Hepatocyte (in vitro differentiated cells): ENCODE results near the gene NTMT2. TPM values are rescaled to one million over a fixed set of nuclear protein-coding genes. Genes with fewer than 3 reads are reported as not detected.

Experiments used
- DNase-seq: peaks from one replicate; pipeline ENCODE4 v3.0.0-alpha.2; 2016; ENCODE audit warnings: low spot score
- H2AFZ ChIP-seq: fragments of 200-600 bp; sonication (generic); 2 replicates; pipeline ENCODE4 v1.6.0; 2016; ENCODE audit warnings: antibody characterized with exemption, mild to moderate bottlenecking
- H3K27ac ChIP-seq: fragments of 200-600 bp; sonication (generic); 2 replicates; pipeline ENCODE4 v1.5.1; 2016; ENCODE audit warnings: mild to moderate bottlenecking
- H3K27me3 ChIP-seq: fragments of 200-600 bp; sonication (generic); 2 replicates; pipeline ENCODE4 v1.6.1; 2016
- H3K36me3 ChIP-seq: fragments of 200-600 bp; sonication (generic); replicated peaks from 2 replicates; pipeline ENCODE4 v1.5.1; 2016; ENCODE audit warnings: low read depth; ENCODE audit not compliant: insufficient read depth
- H3K4me1 ChIP-seq: fragments of 200-600 bp; sonication (generic); 2 replicates; pipeline ENCODE4 v1.5.1; 2016; ENCODE audit warnings: mild to moderate bottlenecking, moderate library complexity; ENCODE audit not compliant: insufficient read depth
- H3K4me2 ChIP-seq: fragments of 200-600 bp; sonication (generic); 2 replicates; pipeline ENCODE4 v1.6.0; 2016
- H3K4me3 ChIP-seq: fragments of 200-600 bp; sonication (generic); 2 replicates; pipeline ENCODE4 v1.5.1; 2016; ENCODE audit warnings: mild to moderate bottlenecking
- H3K79me2 ChIP-seq: fragments of 200-600 bp; sonication (generic); 2 replicates; pipeline ENCODE4 v1.6.0; 2017; ENCODE audit warnings: mild to moderate bottlenecking
- H3K9me2 ChIP-seq: fragments of 200-600 bp; sonication (generic); replicated peaks from 2 replicates; pipeline ENCODE4 v1.6.0; 2017; ENCODE audit warnings: mild to moderate bottlenecking; ENCODE audit not compliant: insufficient read depth
- H3K9me3 ChIP-seq: fragments of 200-600 bp; sonication (generic); 2 replicates; pipeline ENCODE4 v1.5.1; 2016; ENCODE audit warnings: low read depth, mild to moderate bottlenecking
- H4K20me1 ChIP-seq: fragments of 200-600 bp; sonication (generic); 2 replicates; pipeline ENCODE4 v1.6.0; 2016; ENCODE audit warnings: mild to moderate bottlenecking; ENCODE audit not compliant: insufficient read depth, poor library complexity, severe bottlenecking
- EZH2 ChIP-seq: fragments of 200-600 bp; sonication (generic); IDR thresholded peaks from 2 replicates; pipeline ENCODE4 v1.6.1; 2016; ENCODE audit warnings: antibody characterized with exemption, mild to moderate bottlenecking, borderline replicate concordance
- EZH2phosphoT487 ChIP-seq: fragments of 200-600 bp; sonication (generic); IDR thresholded peaks from one replicate; pipeline ENCODE4 v1.6.1; 2018; ENCODE audit warnings: antibody characterized with exemption, mild to moderate bottlenecking, low read depth, moderate library complexity; ENCODE audit not compliant: unreplicated experiment, severe bottlenecking
- WGBS: methylation state at CpG from one replicate; pipeline ENCODE4 v1.1.6; 2016; ENCODE audit warnings: low lambda C conversion rate; ENCODE audit errors: missing lambda C conversion rate; 5-methylcytosine and 5-hydroxymethylcytosine counted together
- polyA plus RNA-seq: library from polyadenylated mRNA; unstranded; fragments of >200 nt; fragmentation: Nextera tagmentation; extraction: Ambion mirVana; gene quantifications from 2 replicates; pipeline ENCODE4 v1.2.1, GENCODE V29; 2016
- total RNA-seq: library from RNA; depleted of rRNA; stranded (reverse); fragments of >200 nt; gene quantifications from 2 replicates; pipeline ENCODE4 v1.2.3, GENCODE V29; 2014
- TF ChIP-seq, protein P1 (sequence below): fragments of 200-600 bp; sonication (generic); IDR thresholded peaks from 2 replicates; pipeline ENCODE4 v1.5.1; 2016; ENCODE audit warnings: antibody characterized with exemption, mild to moderate bottlenecking; ENCODE audit not compliant: poor library complexity

NTMT2 gene
- total and polyA plus RNA-seq, 2 experiments from 2014 or later: not detected

DNA sequence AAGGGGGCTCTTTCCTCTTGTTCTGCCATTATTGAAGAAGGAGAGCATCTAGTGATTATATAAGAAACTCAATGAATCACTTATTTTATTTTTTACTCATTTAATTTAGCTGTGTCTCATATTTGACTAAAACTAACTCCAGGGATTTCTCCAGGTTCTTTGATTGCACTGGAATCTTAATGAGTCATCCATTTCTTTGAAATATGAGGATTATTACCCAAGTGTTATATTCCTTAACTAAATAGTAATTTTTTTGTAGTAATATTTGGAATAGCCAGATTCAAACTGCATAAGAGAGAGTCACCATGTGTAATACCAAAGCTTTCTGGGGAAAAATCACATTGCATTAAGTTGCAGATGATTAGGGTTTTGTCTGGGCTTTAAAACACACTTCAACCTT is 59.5 kb downstream of the NTMT2 start:
- no peak for DNase-seq
- TF ChIP-seq EZH2: no peak
- no peaks in the 10 kb centered on the region for H4K20me1 ChIP-seq

DNA sequence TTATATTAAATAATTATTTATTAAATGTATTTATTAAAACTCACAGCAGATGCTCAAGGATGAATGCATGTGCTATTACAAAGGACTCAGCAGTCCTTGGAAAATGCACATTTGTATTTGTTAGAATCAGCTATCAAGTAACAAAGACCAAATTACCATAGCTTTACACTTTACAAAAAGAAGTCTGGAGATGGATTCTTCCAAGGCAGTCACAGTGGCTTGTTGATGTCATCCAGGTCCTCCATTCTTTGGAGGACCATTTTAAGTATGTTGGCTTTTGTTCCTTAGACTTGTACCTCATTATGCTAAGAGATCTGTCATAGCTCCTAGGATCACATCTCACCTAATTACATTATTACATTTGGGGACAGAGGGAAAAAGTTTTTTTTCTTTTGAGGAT is 63.4 kb downstream of the NTMT2 start:
- H3K9me3 ChIP-seq: no peaks in the 10 kb centered on the region
- H3K4me1 ChIP-seq: no peaks in the 10 kb centered on the region
- H3K4me2 ChIP-seq: no peak overlapping the region
- TF ChIP-seq EZH2 (no peak), EZH2phosphoT487 (no peak)
- TF ChIP-seq, protein P1, sequence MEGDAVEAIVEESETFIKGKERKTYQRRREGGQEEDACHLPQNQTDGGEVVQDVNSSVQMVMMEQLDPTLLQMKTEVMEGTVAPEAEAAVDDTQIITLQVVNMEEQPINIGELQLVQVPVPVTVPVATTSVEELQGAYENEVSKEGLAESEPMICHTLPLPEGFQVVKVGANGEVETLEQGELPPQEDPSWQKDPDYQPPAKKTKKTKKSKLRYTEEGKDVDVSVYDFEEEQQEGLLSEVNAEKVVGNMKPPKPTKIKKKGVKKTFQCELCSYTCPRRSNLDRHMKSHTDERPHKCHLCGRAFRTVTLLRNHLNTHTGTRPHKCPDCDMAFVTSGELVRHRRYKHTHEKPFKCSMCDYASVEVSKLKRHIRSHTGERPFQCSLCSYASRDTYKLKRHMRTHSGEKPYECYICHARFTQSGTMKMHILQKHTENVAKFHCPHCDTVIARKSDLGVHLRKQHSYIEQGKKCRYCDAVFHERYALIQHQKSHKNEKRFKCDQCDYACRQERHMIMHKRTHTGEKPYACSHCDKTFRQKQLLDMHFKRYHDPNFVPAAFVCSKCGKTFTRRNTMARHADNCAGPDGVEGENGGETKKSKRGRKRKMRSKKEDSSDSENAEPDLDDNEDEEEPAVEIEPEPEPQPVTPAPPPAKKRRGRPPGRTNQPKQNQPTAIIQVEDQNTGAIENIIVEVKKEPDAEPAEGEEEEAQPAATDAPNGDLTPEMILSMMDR: no peak
- no peaks in the 10 kb centered on the region for H3K9me2 ChIP-seq
- H4K20me1 ChIP-seq: no peaks in the 10 kb centered on the region
- no peaks in the 10 kb centered on the region for H3K27me3 ChIP-seq
- H2AFZ ChIP-seq: no peak overlapping the region
- no peak overlapping the region for H3K27ac ChIP-seq
- H3K79me2 ChIP-seq: no peaks in the 10 kb centered on the region
- DNase-seq: no peak
- H3K4me3 ChIP-seq: no peak overlapping the region
- H3K36me3 ChIP-seq: no peaks in the 10 kb centered on the region

More for the DNA sequence above, 59.5 kb downstream of the NTMT2 start:
- Histone ChIP-seq H3K9me3 (no peaks in the 10 kb centered on the region), H3K79me2 (no peaks in the 10 kb centered on the region), H3K27me3 (no peaks in the 10 kb centered on the region), H3K4me3 (no peak overlapping the region), H3K27ac (no peak overlapping the region), H3K4me1 (peaks cover 6% of the 10 kb centered on the region), H2AFZ (no peak overlapping the region), H3K9me2 (no peaks in the 10 kb centered on the region), H3K36me3 (no peaks in the 10 kb centered on the region), H3K4me2 (no peak overlapping the region)

DNA sequence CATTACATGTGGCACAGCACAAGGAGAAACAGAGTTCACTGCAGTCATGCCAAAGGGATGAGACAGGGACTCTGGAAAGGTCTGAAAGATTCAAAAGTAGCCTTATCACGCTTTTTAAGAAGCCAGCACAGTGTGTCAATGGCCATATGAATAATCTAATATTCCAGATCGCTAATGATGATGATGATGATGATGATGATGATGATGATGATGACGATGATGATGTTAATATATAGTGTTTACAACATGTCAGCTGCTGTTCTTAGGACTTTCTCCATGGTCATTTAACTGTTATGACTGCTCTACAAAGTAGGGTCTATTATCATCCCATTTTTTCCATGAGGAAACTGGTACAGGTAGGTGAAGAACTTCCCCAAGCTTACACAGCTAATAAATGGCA is 64.4 kb downstream of the NTMT2 start:
- H3K4me3 ChIP-seq: no peak overlapping the region
- H3K4me1 ChIP-seq: no peaks in the 10 kb centered on the region
- no peak overlapping the region for H3K4me2 ChIP-seq
- no peak for DNase-seq
- H3K79me2 ChIP-seq: no peaks in the 10 kb centered on the region
- whole genome bisulfite sequencing: 90% methylated on average over 3 of the region's 3 CpGs
- no peaks in the 10 kb centered on the region for H3K9me3 ChIP-seq
- H4K20me1 ChIP-seq: no peaks in the 10 kb centered on the region
- no peak overlapping the region for H2AFZ ChIP-seq
- no peaks in the 10 kb centered on the region for H3K27me3 ChIP-seq
- TF ChIP-seq EZH2phosphoT487: no peak
- TF ChIP-seq, protein P1: no peak
- TF ChIP-seq EZH2: no peak
- no peaks in the 10 kb centered on the region for H3K36me3 ChIP-seq
- no peaks in the 10 kb centered on the region for H3K9me2 ChIP-seq
- H3K27ac ChIP-seq: no peak overlapping the region

DNA sequence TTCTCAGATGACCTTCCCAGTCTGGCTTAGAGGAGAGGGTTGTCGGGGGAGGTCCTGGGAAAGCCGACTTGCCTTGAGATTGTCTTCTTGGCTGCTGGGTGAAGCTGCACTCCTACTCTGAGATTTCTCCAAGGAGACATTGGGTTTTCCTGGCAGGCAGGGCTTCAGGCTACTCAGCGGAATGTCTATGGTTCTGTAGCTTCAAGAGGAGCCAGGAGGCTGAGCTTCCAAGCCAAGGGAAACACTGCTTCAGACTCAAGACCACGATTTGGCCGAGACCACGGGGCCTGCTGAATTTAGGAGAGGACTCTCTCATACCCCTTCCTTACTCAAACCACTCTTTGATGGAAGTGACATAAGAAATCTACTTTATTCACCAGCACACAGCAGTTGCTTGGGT is 67.8 kb downstream of the NTMT2 start:
- Histone ChIP-seq H3K4me1 (no peaks in the 10 kb centered on the region), H3K9me2 (no peaks in the 10 kb centered on the region), H3K36me3 (no peaks in the 10 kb centered on the region), H3K4me2 (no peak overlapping the region), H3K4me3 (no peak overlapping the region), H3K27me3 (no peaks in the 10 kb centered on the region), H2AFZ (no peak overlapping the region), H4K20me1 (no peaks in the 10 kb centered on the region), H3K79me2 (no peaks in the 10 kb centered on the region), H3K9me3 (no peaks in the 10 kb centered on the region), H3K27ac (no peak overlapping the region)
- TF ChIP-seq EZH2phosphoT487 (no peak), EZH2 (no peak)
- TF ChIP-seq, protein P1: no peak
- DNase-seq: no peak
- 97% methylated on average over 6 of the region's 6 CpGs for WGBS
